Suprapubic skin (tissue), 4 donors: ENCODE measurements around the gene PDE4B. TPM values are rescaled to one million over a fixed set of nuclear protein-coding genes. Genes with fewer than 3 reads are reported as not detected.
A peak's percentile ranks its signal among the peaks of the same experiment; 100 is the strongest.

Source experiments
- DNase-seq, 2 donors: peaks; one replicate each; pipeline ENCODE4 v3.0.0-alpha.2; 2019; ENCODE audit warnings: low spot score in 2 of 2
- H3K27ac ChIP-seq: fragments of 200-600 bp; sonication (generic); one replicate; pipeline ENCODE4 v1.5.1; 2019
- H3K27me3 ChIP-seq: fragments of 200-600 bp; sonication (generic); one replicate; pipeline ENCODE4 v1.5.1; 2019
- H3K36me3 ChIP-seq: fragments of 200-600 bp; sonication (generic); one replicate; pipeline ENCODE4 v1.5.1; 2019
- H3K4me1 ChIP-seq: fragments of 200-600 bp; sonication (generic); one replicate; pipeline ENCODE4 v1.5.1; 2019
- H3K4me3 ChIP-seq: fragments of 200-600 bp; sonication (generic); one replicate; pipeline ENCODE4 v1.5.1; 2019; ENCODE audit warnings: mild to moderate bottlenecking
- H3K9me3 ChIP-seq: fragments of 200-600 bp; sonication (generic); one replicate; pipeline ENCODE4 v1.5.1; 2019
- EP300 ChIP-seq: sonication (generic); formaldehyde crosslinking; IDR thresholded peaks from one replicate; pipeline ENCODE4 v1.6.1; 2017; ENCODE audit warnings: antibody characterized with exemption
- POLR2A ChIP-seq, 2 donors: fragments of 450-650 bp; IDR thresholded peaks; one replicate each; pipeline ENCODE4 v1.6.1; 2017; ENCODE audit warnings: antibody characterized with exemption in 2 of 2, mild to moderate bottlenecking in 2 of 2, moderate library complexity in 2 of 2
- POLR2AphosphoS5 ChIP-seq, 3 donors: sonication (generic); formaldehyde crosslinking; IDR thresholded peaks; one replicate each; pipeline ENCODE4 v1.6.1; 2017; ENCODE audit warnings: antibody characterized with exemption in 3 of 3
- WGBS: methylation state at CpG from one replicate; pipeline ENCODE4 v1.1.5; 2018; 5-methylcytosine and 5-hydroxymethylcytosine counted together
- total RNA-seq, 4 donors: library from RNA; depleted of rRNA; stranded (reverse); fragments of >200 nt; gene quantifications; one replicate each; pipeline ENCODE4 v1.1.0, GENCODE V29; 2016
- TF ChIP-seq, protein P1 (sequence below), 2 donors: fragments of 200-600 bp in 1 of 2; fragments of 450-650 bp in 1 of 2; sonication (generic) in 1 of 2; IDR thresholded peaks; one replicate each; pipeline ENCODE4 v1.5.1; 2016 to 2019; ENCODE audit warnings: antibody characterized with exemption in 2 of 2, mild to moderate bottlenecking in 1 of 2, moderate library complexity in 1 of 2

The PDE4B gene
- total RNA-seq, 4 donors from 2014 or later: 14.2 to 27.6 (median 16.7) TPM

DNA sequence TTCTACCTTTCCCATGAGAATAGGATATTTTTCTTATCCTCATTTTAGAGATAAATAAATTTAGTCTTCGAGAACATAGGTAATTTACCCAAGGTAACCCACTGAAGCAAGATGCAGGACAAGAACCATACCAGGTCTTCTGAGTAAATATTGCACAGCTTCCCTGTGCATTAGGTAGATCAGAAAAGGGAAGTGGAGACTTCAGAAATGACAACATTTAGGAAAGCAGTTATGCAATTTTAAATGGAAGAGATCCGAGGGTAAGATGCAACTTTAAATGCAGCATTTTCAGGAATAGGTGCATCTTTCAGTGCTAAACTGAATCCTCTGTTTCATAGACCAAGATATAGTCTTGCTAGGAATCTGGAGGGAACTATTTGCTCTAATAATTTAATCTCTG, 534.9 kb downstream of the PDE4B start:
- no peak overlapping the region for H3K4me3 ChIP-seq
- no peaks in the 10 kb centered on the region for H3K36me3 ChIP-seq
- DNase-seq: no peak
- H3K4me1 ChIP-seq: peaks cover 10% of the 10 kb centered on the region
- WGBS: 88% methylated on average over 2 of the region's 2 CpGs
- H3K27ac ChIP-seq: no peak overlapping the region
- H3K27me3 ChIP-seq: no peaks in the 10 kb centered on the region
- TF ChIP-seq POLR2A (IDR thresholded peaks at IDR 0.05) (no peak), POLR2AphosphoS5 (IDR thresholded peaks at IDR 0.05) (no peak), EP300 (no peak)
- TF ChIP-seq, protein P1, sequence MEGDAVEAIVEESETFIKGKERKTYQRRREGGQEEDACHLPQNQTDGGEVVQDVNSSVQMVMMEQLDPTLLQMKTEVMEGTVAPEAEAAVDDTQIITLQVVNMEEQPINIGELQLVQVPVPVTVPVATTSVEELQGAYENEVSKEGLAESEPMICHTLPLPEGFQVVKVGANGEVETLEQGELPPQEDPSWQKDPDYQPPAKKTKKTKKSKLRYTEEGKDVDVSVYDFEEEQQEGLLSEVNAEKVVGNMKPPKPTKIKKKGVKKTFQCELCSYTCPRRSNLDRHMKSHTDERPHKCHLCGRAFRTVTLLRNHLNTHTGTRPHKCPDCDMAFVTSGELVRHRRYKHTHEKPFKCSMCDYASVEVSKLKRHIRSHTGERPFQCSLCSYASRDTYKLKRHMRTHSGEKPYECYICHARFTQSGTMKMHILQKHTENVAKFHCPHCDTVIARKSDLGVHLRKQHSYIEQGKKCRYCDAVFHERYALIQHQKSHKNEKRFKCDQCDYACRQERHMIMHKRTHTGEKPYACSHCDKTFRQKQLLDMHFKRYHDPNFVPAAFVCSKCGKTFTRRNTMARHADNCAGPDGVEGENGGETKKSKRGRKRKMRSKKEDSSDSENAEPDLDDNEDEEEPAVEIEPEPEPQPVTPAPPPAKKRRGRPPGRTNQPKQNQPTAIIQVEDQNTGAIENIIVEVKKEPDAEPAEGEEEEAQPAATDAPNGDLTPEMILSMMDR (IDR thresholded peaks at IDR 0.05): no peak
- no peaks in the 10 kb centered on the region for H3K9me3 ChIP-seq

- peaks cover 23% of the 10 kb centered on the region for H3K4me1 ChIP-seq
- TF ChIP-seq POLR2AphosphoS5 (IDR thresholded peaks at IDR 0.05) (no peak), POLR2A (IDR thresholded peaks at IDR 0.05) (no peak), EP300 (no peak)
- TF ChIP-seq, protein P1 (IDR thresholded peaks at IDR 0.05): no peak
- 98% methylated on average over 3 of the region's 3 CpGs for WGBS
- no peak overlapping the region for H3K27ac ChIP-seq
- no peak overlapping the region for H3K4me3 ChIP-seq
- H3K36me3 ChIP-seq: no peaks in the 10 kb centered on the region
- DNase-seq: no peak
- no peaks in the 10 kb centered on the region for H3K9me3 ChIP-seq
- no peaks in the 10 kb centered on the region for H3K27me3 ChIP-seq
Observed at GRCh38 chr1:66328896-66329295, 536.2 kb downstream of the PDE4B start.

DNA sequence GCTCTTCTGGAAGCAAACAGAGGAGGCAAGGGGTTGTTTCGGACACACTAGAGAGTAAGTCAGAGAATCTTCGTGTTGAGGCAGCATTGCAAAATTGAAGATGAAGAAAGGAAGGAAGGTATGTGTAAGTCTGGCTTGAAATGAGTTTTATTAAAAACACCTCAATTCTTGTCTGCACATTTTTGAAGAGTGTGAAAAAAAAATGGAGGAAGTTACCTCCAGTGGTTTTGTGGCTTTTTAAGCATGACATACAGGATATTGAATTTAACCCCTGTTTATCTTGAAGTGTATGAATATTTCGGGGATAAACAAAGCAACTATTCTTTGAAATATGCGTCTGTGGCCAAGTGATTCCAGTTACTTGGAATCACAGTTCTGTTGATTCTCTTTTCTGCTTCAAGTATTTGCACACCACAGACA, 538.0 kb downstream of the PDE4B start:
- H3K27ac ChIP-seq: no peak overlapping the region
- peaks cover 41% of the 10 kb centered on the region for H3K4me1 ChIP-seq
- TF ChIP-seq EP300 (no peak), POLR2A (IDR thresholded peaks at IDR 0.05) (no peak), POLR2AphosphoS5 (IDR thresholded peaks at IDR 0.05) (no peak)
- TF ChIP-seq, protein P1 (IDR thresholded peaks at IDR 0.05): no peak
- H3K27me3 ChIP-seq: no peaks in the 10 kb centered on the region
- 58% methylated on average over 4 of the region's 4 CpGs for WGBS
- no peaks in the 10 kb centered on the region for H3K36me3 ChIP-seq
- H3K4me3 ChIP-seq: no peak overlapping the region
- no peak for DNase-seq
- H3K9me3 ChIP-seq: no peaks in the 10 kb centered on the region

DNA sequence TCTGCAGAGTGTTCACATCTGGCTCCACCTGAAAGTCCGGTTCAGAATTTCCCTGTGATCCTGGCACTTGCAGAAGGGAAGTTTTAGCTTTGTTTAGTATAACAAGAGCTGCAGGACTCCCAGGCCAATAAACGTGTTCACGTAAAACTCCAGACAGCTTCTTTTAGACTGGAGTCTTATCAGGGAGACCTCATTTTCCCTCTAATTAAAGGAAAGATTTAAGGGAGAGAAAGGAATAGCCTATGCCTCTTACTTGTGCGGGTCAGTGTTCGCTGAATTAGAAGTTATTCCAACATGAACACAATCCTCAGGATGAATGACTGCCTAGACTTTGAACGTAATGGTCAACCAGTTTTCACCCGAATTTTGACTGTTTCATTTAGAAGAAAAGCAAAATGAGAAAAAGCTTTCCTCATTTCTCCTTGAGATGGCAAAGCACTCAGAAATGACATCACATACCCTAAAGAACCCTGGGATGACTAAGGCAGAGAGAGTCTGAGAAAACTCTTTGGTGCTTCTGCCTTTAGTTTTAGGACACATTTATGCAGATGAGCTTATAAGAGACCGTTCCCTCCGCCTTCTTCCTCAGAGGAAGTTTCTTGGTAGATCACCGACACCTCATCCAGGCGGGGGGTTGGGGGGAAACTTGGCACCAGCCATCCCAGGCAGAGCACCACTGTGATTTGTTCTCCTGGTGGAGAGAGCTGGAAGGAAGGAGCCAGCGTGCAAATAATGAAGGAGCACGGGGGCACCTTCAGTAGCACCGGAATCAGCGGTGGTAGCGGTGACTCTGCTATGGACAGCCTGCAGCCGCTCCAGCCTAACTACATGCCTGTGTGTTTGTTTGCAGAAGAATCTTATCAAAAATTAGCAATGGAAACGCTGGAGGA, 539.2 kb downstream of the PDE4B start:
- WGBS: under 1% methylated on average over 18 of the region's 18 CpGs
- Histone ChIP-seq H3K27me3 (no peaks in the 10 kb centered on the region), H3K4me1 (peaks cover 49% of the 10 kb centered on the region), H3K9me3 (no peaks in the 10 kb centered on the region), H3K27ac (peak overlapping the region; percentile 82), H3K36me3 (no peaks in the 10 kb centered on the region), H3K4me3 (peak overlapping the region; percentile 52)
- peak in 1 of 2 donors; percentile 72 for DNase-seq
- no peak for TF ChIP-seq EP300
- peak in 1 of 3 donors; percentile 41 for TF ChIP-seq POLR2AphosphoS5 (IDR thresholded peaks at IDR 0.05)
- TF ChIP-seq, protein P1 (IDR thresholded peaks at IDR 0.05): peak; percentile 15 to 18

DNA sequence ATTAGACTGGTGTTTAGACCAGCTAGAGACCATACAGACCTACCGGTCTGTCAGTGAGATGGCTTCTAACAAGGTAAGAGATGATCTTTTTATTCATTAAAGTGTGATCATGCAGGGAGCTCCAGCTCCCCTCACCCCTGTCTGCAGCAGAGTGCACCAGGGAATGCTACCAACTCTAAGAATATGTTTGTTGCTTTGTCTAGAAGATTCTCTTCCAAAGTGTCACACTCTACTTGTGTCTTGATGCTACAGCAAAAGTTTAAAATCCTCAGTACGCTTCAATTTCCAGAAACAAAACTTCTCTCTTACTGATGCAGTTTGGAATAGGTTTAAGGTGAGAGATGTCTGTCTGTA, 539.8 kb downstream of the PDE4B start:
- WGBS: 12% methylated on average over 2 of the region's 2 CpGs
- Histone ChIP-seq H3K4me1 (peaks cover 55% of the 10 kb centered on the region), H3K27ac (peak overlapping the region; percentile 82), H3K9me3 (no peaks in the 10 kb centered on the region), H3K27me3 (no peaks in the 10 kb centered on the region), H3K36me3 (no peaks in the 10 kb centered on the region), H3K4me3 (peak overlapping the region; percentile 52)
- no peak for DNase-seq
- no peak for TF ChIP-seq POLR2A (IDR thresholded peaks at IDR 0.05)
- no peak for TF ChIP-seq POLR2AphosphoS5 (IDR thresholded peaks at IDR 0.05)
- no peak for TF ChIP-seq EP300
- TF ChIP-seq, protein P1 (IDR thresholded peaks at IDR 0.05): no peak
